CD1c-positive myeloid dendritic cell (primary cell): ENCODE measurements around the gene LIF.
A peak's percentile ranks its signal among the peaks of the same experiment; 100 is the strongest.

ENCODE experiments used
- DNase-seq: peaks from one replicate; pipeline ENCODE4 v3.0.0-alpha.2; 2016; ENCODE audit errors: extremely low spot score

Gene LIF

DNA sequence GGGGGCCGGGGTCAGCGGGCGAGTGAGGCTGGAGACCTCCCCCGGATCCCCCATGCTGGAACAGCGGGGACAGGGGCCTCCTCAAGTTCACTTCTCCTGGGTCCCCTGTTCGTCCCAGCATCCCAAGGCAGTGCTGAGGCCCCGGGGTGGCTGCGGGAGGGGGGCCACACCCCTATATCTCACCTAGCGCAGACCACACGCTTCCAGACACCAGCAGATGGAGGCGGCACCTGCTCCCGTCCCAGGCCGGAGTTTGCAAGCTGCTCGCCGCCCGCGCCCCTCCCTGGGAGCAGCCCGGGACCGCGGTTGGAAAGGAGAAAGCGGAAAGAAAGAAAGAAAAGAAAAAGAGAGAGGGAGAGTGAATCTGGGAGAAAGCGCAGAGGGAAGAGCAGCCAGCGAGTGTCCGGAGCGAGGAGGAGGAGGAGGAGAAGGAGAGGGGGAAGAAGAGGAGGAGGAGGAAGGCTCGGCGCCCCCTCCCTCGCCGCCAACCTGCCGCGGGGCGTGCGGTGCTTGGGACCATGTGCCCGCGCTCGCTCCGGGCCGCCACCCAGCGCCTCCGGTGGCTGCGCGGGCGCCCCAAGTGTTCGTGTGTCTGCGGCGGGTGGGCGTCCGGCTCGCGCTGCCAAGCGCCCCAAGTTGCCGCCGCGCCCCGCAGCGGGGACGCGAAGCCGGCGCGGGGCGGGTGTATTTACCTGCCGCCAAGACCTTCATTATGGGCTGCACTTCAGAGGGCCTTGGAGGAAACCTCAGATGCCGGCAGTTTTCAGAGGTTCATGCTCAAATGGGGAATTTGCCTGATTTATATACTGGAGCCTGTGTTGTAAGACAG, at the start of gene LIF:
Gene LIF, minus strand, starts transcription at position 775 of the 829 bp plus-strand sequence. Its CDS starts 64 bp downstream, at position 711.
- peak; percentile 50 for DNase-seq

DNA sequence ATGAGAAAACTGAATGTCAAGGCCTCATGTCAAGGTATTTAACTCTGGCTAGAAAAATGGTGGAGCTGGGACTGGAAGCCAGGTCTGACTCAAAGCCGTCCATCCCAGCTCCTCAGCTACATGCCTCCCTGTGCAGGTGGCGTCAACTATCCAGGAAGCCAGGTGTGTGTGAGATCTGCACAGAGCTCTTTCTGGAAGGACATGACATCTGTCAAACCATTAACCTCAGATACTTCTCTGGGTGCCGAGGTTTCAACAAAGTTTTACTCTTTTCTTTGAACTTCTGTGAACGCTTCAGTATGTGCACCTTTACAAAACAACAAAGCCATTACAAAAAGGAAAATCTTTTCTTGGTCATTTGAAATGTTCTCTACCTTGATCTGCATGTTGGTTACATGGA, 49.8 kb upstream of the LIF start:
- DNase-seq, result no peak

DNA sequence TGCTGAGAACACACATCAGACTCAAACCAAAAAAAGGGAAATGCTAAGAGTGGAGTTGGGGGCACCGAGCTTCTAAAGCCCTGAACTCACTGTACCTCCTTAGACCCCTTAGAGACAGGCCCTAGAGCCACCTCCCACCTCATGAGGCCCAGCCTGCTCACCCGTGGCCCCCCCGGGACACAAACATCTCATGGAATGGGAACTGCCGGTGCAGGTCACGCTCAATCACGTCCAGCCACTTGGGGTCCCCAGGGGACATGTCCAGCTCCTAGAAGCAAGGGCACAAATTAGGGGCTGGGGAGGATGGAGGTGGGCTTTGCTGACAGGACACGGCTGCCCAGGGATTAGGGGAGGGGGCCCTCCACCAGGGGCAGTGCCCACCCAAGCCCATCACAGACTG, 49.0 kb upstream of the LIF start:
- no peak for DNase-seq

DNA sequence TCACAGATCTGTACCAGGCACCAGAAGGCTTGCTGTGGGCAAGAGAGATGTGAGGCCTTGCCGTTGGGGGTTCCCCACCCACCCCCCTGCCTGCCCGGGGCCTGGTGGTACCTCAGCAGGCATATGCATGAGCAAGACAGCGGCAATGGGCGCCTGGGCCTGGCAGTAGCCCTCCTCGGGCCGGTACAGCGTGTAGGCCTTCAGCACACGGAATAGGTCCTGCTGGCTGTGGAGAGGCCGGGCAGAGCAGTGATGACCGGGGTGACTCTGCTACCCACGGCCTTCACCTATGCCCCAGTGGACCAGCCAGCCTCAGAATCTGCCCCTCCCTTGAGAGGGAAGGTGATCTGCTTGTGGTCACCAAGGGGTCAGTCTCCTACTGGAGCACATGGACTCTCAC, 48.3 kb upstream of the LIF start:
- no peak for DNase-seq

DNA sequence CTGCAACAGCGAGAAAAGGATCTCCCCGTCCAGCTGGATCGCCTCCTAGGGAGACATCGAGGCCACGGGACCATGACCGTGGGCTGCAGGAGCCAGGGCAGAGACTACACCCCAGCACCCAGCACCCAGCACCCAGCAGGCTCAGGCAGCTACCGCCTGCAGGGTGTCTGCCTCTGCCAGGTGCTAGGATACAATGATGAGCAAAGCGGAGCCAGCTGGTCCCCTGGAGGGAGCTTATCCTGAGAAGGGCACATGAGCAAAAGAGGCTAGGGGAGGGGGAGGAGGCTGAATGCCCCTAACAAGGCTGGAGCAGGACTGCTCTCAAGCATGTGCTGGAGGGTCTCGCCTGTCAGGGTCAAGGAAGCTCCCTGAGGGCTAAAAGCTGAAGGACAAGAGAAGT, 47.5 kb upstream of the LIF start:
- DNase-seq, result no peak

DNA sequence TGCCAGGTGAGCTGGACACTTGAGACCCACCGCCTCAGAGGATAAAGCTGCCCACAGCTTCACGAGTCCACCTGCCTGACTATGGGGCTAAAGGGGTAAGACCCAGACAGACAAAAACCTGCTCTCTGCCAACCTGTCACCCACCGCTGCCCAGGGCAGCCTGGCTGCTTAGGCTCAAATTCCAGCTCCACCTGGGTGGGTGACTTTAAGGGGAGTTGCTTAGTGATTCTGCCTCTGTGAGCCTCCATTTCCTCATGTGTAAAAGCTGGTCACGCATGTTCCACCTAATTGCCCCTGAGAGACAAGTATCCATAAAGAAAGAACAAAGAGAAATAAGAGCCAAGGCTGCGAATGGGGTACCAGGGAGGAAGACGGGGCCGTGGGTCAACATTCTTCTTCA, 46.5 kb upstream of the LIF start:
- no peak for DNase-seq

DNA sequence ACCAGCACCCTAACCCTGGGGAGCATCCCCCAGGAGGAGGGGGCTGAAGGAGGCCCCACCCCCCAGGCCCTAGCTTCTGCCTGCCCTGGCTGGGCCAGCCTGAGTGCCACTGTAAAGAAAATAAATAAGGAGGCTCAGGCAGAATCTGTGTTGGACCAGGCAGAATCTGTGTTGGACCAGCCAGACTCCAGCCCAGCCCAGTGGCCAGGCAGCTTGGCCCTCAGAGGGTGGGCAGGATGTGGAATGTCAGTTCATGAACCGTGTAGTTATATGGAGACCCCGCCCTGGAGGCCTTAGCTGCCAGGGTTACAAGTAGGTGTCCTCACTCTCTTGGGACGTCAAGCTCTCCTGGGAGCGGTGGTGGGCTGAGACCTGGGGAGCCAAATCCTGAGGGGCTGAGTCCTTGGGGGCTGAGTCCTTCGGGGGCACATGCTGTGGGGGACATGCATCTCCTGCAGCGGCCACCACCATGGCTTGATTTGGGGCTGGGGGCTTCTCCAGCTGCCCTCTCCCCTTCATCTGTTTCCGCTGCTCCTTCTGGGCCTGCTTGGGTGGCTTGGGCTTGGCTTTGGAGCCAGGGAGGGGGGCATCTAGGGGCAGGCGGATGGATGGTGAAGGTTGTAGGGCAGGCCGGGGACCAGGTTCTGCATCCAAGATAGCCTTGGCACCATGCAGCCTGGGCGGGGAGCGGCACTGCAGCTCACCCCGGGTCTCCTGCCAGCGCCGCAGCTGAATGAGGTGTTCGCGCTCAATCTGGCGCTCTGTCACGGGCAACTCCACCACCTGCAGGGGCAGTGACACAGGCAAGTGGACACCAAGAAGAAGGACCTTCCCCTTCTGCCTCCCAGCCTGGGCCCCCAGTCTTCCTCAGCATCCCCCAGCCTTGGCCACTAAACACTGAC, 45.8 kb upstream of the LIF start:
- no peak for DNase-seq

DNA sequence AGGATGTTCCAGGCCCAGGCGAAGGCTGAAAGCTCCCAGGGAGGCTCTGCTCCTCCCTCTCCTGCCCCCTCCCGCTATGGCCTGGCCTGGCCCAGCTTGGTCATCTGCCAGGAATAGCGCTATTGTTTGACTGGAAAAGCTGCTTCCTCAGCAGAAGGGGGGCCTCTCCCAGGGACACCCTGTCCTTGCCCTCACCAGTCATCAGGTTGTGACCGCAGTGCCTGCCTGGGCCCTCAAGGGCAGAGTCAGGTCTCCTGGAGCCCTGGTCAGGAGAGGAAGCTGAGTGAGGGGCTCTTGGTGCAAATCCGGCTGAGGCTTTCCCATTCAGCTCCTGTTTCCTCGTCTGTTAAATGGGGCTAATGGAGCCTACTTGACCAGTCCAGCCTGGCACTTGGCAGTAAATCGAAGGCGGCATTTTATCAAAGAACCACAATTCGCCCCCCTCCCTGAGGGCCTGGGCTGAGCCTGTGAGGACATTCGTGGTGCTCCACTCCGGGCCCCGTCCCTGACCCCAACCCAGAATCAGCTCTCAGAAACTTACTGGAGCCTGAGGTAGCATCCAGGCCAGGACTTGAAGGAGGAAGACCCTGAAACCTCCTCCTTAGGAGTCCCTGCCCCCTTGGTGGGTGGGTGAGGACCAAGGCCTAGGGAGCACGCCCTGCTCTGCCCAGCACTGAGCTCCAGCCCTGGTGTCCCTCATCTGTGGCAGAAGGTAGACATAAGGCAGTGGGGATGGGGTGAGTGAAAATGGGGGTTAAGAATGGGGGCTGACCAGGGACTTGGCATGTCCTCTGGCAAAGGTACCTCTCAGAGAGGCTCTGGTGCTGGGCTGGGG, 44.7 kb upstream of the LIF start:
- DNase-seq, result no peak

DNA sequence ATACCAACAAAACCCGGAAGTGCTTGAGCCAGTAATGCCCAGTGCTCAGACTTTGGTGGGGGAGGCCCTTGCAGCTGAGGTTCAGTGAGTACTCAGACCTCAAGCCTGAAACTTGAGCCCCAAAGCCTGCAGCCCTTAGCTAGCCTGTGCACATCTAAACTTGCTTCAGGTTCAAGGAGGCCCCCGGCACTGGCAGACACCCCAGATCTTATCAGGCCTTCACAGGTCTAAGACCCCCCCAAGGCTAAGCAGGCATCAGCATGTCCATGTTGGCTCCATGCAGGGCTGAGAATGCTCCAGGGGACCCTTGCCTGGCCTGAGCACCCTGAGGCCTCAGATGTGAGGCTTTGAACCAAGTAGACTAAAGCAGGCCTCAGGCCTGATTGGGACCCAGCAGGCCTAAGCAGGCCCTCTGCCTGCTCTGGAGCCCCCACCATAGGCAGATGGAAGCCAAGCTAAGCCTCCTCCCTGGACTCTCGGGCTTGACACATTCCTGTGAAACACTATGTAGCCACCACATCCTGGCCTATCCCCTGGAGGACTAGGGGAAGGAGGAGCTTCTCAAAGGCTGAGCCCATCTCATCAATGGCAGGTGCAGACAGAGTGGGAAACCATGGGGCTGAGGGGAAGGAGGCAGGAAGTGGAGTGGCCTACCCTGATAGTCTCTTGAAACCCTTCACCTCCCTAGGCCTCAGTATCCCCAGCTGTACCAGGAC, 43.9 kb upstream of the LIF start:
- DNase-seq, result no peak

DNA sequence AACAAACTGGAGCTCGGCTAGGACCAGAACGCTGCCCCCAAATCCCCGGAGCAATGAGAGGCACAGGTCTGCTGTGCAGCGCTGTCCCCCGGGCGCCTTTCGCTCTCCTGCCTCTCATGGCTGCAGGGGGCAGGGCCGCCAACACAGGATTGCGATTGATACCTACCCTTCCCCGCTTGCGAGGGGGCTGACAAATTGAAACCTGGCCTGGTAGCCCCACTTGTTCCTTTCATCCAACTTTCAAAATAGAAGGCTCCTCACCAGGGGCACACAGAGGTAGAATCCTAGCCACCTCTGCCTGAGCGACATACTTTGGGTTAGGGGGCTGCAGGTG, 43.4 kb upstream of the LIF start:
- no peak for DNase-seq

DNA sequence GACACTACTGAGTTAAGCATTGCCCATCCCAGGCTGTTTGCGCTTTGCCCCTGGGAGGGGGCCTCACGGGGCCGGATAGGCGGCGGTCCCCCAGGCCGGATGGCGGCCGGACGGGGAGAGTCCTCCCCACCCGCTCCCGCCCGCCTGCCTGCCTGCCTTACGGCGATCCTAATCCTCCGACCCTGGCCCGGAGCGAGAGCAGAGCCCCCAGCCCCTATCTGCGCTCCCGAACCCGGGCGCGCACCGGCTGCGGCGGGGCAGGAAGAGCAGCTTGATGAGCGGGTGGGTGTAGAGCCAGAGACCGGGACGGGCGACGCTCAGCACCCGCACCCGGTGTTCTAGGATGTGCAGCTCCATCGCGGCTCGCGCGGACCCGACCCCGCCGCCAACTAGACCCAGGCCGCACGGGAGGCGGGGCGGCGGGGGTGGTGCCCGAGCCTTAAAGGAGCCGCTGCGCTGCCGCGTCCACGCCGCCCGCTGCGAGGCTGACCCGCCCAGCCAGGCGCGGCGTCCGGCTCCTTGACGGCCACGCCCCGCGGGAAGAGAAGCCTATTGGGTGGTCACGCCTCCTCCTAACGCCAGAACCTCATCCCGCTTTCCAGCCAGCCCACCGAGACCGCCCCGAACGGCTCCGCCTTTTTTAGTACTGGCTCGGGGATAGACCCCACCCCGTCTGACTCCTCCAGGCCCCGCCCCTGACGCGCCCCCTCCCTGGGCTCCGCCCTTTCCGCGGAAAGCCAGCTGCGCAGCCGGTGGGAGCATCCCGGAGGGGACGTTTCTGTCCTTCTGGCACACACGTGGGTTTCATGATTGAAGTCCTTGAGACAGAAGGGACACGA, 42.8 kb upstream of the LIF start, which contains the start of gene CASTOR1:
Gene CASTOR1, minus strand, starts transcription at position 365 of the 839 bp plus-strand sequence. Its CDS starts 8 bp downstream, at position 357.
- peak; percentile 95 for DNase-seq

DNA sequence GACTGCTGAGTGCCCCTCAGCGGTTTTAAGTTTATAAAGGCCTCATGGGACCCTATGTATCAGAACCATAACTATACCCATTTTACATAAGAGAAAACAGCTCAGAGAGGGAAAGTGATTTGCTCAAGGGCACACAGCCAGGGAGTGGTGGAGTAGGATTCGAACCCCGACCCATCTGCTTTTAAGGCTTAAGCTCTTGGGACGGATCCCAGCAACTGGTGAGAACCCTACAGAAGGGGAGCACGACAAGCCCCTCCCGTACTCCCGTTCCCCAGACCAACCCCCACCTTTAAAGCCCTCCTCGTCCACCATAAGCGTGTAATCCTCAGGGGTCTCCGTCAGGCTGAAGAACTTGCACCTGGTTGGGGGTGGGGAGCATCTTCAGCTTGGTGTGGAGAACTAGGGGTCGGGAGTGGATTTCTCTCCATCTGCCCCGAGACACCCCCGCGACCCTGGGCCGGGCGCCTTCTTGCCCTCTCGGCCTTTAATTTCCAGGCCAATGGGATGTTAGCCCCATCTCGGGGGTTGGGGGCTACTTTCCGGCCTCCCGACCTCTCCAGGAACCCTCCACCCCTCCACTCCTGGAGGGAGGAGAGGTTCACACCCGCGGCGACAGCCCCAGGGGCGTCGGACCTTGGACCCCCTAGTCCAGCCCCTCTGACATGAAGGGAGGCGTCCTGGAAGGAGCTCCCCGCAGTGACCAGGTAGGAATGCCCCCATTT, 42.0 kb upstream of the LIF start:
- no peak for DNase-seq

DNA sequence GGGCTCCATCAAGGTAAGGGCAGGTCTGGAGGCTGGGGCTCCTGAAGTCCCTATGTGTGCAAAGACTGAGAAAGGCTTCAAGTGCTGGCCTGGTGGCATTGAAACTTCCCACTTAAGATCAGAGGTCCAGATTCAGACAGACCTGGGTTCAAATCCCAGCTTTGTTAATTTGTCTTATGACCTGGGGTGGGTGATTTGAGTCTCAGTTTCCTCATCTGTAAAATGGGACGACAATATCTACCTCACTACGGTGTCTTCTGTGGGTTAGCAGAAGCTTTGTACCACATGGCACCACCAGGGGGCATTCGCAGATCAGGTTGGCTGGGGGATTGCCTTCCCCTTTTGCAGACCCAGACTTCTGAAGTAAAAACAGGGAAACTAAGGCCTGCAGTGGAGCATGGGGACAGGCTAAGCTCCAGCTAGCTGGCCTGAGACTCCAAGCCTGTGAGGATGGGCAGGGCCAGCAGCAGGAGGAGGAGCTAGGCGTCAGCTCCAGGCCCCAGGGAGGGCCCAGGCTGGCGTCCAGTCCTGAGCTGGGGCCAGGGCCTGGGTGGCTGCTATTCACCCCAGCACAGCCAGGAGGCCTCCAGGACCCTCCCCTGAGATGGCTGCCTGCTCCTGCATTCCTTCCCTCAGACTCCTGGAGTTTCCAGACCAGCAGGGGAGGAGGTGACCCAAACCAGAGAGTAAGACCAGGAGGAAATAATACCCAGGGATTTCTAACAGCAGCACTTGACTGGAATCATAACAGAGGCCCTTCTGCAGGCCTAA, 41.3 kb upstream of the LIF start:
- DNase-seq, result peak; percentile 89

DNA sequence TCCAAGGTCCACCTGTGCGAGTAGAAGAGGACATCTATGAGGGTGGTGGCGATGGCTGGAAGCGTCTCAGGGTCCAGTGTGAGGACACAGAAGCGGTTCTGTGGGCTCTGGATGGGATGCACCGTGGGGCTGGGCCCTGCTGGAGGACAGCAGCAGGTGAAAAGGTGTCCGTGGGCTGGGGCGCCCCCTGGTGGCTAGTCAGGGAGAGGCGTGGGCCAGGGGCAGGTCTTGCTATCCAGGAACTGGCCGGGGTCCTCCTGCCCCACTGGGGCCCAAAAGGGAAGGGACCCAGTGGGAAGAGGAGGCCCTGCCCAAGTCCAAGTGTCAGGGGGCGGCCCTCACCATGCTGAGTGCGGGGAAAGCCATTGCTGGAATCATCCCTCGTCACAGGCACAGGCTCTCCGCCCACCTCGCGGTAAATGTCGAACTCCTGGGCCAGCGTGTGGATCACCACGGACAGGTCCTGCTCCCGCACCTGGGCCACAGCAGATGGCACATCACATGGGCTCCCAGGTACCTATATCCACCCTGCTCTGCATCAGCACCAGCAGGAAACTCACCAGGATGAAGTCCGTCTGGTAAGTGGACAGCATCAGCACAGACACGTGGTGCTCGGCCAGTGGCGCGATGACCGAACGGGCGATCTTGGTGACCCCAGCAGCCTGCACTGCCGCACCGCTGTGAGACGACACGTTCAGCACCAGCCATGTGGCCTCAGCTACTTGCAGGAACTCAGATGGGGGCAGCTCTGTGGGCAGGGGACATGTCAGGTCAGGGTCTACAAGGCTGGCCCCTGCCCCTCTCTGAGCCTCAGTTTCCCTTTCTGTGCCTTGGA, 40.5 kb upstream of the LIF start:
- DNase-seq, result peak; percentile 82

DNA sequence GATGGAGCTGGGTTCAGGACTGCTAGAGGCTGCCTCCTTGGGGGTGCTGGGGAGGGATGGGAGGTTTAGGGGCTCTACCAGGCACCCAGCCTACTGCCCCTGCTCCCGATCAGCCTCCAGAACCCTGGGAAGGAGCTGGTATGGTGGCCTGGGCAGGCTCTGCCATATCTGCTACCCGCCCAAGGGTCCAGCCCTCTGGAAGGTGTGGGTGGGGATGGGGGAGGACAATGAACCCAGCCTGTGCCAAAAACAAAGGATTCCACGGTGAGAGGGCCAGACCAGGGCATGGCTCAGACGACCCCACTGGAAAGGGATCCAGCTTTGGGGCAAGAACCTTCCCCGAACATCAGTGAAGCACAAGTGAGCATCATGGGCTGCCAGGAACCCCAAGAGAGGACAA, 39.8 kb upstream of the LIF start:
- DNase-seq, result no peak

DNA sequence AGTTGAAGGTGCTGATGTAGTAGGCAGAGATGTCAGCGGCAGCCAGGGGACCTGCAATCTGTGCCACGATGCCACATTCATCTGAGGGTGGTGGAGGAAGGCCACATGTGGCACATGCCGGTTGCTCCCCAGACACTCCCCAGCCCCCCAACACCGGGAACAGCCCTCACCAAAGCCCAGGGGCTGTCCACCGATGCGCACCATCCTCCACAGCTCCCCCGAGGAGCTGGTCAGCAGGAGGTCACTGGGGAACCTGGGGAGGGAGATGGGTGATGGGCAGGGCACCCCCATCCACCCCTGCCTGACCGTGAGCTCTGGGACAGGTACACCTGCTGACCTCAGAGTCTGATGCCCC, 39.3 kb upstream of the LIF start:
- DNase-seq, result no peak

DNA sequence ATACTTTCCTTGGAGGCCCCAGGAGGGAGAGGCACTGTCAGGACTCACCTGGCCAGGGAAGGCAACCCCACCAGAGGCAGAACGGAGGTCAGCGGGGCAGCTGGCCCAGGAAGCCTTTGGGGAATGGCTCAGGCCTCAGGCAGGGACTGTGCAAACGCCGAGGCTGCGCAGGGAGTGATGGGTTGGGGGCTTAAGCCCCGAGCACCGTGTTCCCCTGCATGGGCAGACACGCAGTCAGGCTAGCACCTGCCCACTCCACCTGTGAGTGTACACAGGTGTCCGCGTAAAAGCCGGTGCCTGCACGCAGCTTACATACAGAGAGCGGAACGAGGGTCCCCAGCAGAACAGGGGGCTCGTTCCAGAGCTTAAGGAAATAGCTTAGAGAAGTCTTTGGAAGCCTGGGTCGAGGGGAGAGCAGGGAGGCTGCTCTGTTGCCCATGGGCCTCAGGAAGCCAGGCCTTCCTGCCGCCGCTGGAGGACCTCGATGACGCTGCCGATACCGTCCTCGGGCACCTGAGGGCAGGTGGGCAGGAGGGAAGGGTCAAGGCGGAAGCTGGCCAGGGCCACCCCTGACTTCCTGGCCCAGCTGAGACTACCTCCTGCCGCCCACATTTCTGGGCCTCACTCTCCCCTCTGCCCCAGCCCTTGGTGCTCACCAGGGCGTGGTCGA, 38.8 kb upstream of the LIF start:
- DNase-seq, result no peak

DNA sequence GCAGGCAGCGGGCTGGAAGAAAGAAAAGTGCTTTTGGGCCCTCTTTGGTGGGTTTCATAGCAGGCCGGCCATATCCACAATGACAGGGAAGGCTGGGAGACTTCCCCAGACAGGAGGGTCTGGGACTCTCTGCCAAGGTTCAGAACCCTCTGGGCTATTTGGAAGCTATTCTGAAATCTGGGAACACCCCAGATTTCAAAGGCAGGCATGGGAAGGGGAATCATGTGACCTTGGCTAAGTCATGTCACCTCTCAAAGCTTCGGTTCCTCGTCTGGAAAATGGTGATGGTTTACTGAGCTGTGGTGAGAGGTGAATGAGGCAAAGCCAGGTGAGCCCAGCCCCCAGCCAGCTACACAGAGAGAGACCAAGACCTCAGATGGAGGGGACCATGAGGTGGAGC, 38.1 kb upstream of the LIF start:
- peak; percentile 62 for DNase-seq
